ENCODE results near the gene SND1. TPM values are rescaled to one million over a fixed set of nuclear protein-coding genes. Genes with fewer than 3 reads are reported as not detected.

Gene SND1
- total and polyA plus RNA-seq, 2 donors (not counting 1 experiment from before 2014, with no cell fraction given), result 44.4 to 165 TPM

GRCh38 chr7:128073671-128074310, 421.8 kb downstream of the SND1 start:
- H3K9ac ChIP-seq (ENCODE audit: low read length), result no peak overlapping the region
- H3K4me3 Mint-ChIP-seq, result no peak overlapping the region
- H3K27me3 Mint-ChIP-seq, result no peaks in the 10 kb centered on the region
- no peaks in the 10 kb centered on the region for H3K9me3 Mint-ChIP-seq (ENCODE audit: insufficient read depth)
- H3K4me3 ChIP-seq (ENCODE audit: control extremely low read depth in 1 of 5, extremely low read depth in 1 of 5, insufficient read depth in 1 of 5, low read depth in 2 of 5, low read length in 4 of 5), result no peak overlapping the region
- no peaks in the 10 kb centered on the region for H3K79me2 ChIP-seq (ENCODE audit: control insufficient read depth, insufficient read depth, low read length)
- peaks cover 0 to 36% of the 10 kb centered on the region in 2 experiments for H3K36me3 ChIP-seq (replicated peaks in 1 of 2; ENCODE audit: control extremely low read depth in 1 of 2, control insufficient read depth in 1 of 2, extremely low read depth in 1 of 2, insufficient read depth in 2 of 2, low read length in 1 of 2)
- intact Hi-C loops (cut with micrococcal nuclease), result no loop called here
- no peak for ATAC-seq (ENCODE audit: low read depth)
- POLR2A ChIA-PET, result no interaction called here
- WGBS (ENCODE audit: insufficient coverage), result 97% methylated on average over 12 of the region's 15 CpGs
- H3K27ac ChIP-seq (ENCODE audit: low read length in 2 of 2), result no peak overlapping the region
- H3K27me3 ChIP-seq (replicated peaks in 1 of 4; ENCODE audit: control extremely low read depth in 1 of 4, control insufficient read depth in 3 of 4, insufficient read depth in 4 of 4, low read length in 3 of 4), result no peaks in the 10 kb centered on the region
- no peaks in the 10 kb centered on the region for H4K20me1 ChIP-seq (ENCODE audit: control insufficient read depth, insufficient read depth, low read length, poor library complexity, severe bottlenecking)
- H2AFZ ChIP-seq (ENCODE audit: insufficient read depth, low read depth, low read length, poor library complexity, severe bottlenecking), result no peak overlapping the region
- CTCF ChIA-PET, result interaction anchor here (1.0 kb wide), 1 partner anchor 366 kb away, joined by 3 read pairs; no protein-coding TSS in a partner anchor
- H3K4me2 ChIP-seq (replicated peaks; ENCODE audit: low read depth, low read length, poor library complexity, severe bottlenecking), result no peak overlapping the region
- H3K27ac Mint-ChIP-seq, result no peak overlapping the region
- H3K4me1 Mint-ChIP-seq, result no peaks in the 10 kb centered on the region
- no peak for TF ChIP-seq EZH2 (IDR thresholded peaks at IDR 0.05; ENCODE audit: borderline replicate concordance, insufficient read depth, low read depth, low read length, poor library complexity, severe bottlenecking)
- no peak for TF ChIP-seq CTCF (IDR thresholded peaks at IDR 0.05)
- no peaks in the 10 kb centered on the region for H3K4me1 ChIP-seq (ENCODE audit: control insufficient read depth in 2 of 2, insufficient read depth in 2 of 2, low read length in 2 of 2)
- H3K9me3 ChIP-seq (ENCODE audit: control extremely low read depth in 1 of 3, control insufficient read depth in 2 of 3, insufficient read depth in 1 of 3, low read length in 2 of 3), result no peaks in the 10 kb centered on the region
- DNase-seq, result no peak

GRCh38 chr7:128074336-128074735, 422.3 kb downstream of the SND1 start:
- WGBS (ENCODE audit: insufficient coverage), result 94% methylated on average over 19 of the region's 19 CpGs
- CTCF ChIA-PET, result no interaction called here
- H3K27ac Mint-ChIP-seq, result no peak overlapping the region
- no peak overlapping the region for H3K4me3 Mint-ChIP-seq
- H3K27me3 Mint-ChIP-seq, result no peaks in the 10 kb centered on the region
- H4K20me1 ChIP-seq (ENCODE audit: control insufficient read depth, insufficient read depth, low read length, poor library complexity, severe bottlenecking), result no peaks in the 10 kb centered on the region
- H3K9me3 Mint-ChIP-seq (ENCODE audit: insufficient read depth), result no peaks in the 10 kb centered on the region
- H3K27me3 ChIP-seq (replicated peaks in 1 of 4; ENCODE audit: control extremely low read depth in 1 of 4, control insufficient read depth in 3 of 4, insufficient read depth in 4 of 4, low read length in 3 of 4), result no peaks in the 10 kb centered on the region
- DNase-seq (no peak), ATAC-seq (ENCODE audit: low read depth) (no peak)
- no peaks in the 10 kb centered on the region for H3K4me1 Mint-ChIP-seq
- intact Hi-C loops (cut with micrococcal nuclease), result no loop called here
- POLR2A ChIA-PET, result no interaction called here
- no peaks in the 10 kb centered on the region for H3K9me3 ChIP-seq (ENCODE audit: control extremely low read depth in 1 of 3, control insufficient read depth in 2 of 3, insufficient read depth in 1 of 3, low read length in 2 of 3)
- no peak overlapping the region for H2AFZ ChIP-seq (ENCODE audit: insufficient read depth, low read depth, low read length, poor library complexity, severe bottlenecking)
- H3K27ac ChIP-seq (ENCODE audit: low read length in 2 of 2), result no peak overlapping the region
- H3K79me2 ChIP-seq (ENCODE audit: control insufficient read depth, insufficient read depth, low read length), result no peaks in the 10 kb centered on the region
- H3K4me2 ChIP-seq (replicated peaks; ENCODE audit: low read depth, low read length, poor library complexity, severe bottlenecking), result no peak overlapping the region
- TF ChIP-seq EZH2 (IDR thresholded peaks at IDR 0.05; ENCODE audit: borderline replicate concordance, insufficient read depth, low read depth, low read length, poor library complexity, severe bottlenecking) (no peak), CTCF (IDR thresholded peaks at IDR 0.05) (no peak)
- no peaks in the 10 kb centered on the region for H3K4me1 ChIP-seq (ENCODE audit: control insufficient read depth in 2 of 2, insufficient read depth in 2 of 2, low read length in 2 of 2)
- no peak overlapping the region for H3K4me3 ChIP-seq (ENCODE audit: control extremely low read depth in 1 of 5, extremely low read depth in 1 of 5, insufficient read depth in 1 of 5, low read depth in 2 of 5, low read length in 4 of 5)
- peaks cover 0 to 40% of the 10 kb centered on the region in 2 experiments for H3K36me3 ChIP-seq (replicated peaks in 1 of 2; ENCODE audit: control extremely low read depth in 1 of 2, control insufficient read depth in 1 of 2, extremely low read depth in 1 of 2, insufficient read depth in 2 of 2, low read length in 1 of 2)
- no peak overlapping the region for H3K9ac ChIP-seq (ENCODE audit: low read length)

Measured in B cell (primary cell).